Effector memory CD8-positive, alpha-beta T cell (primary cell): ENCODE measurements around the gene C3orf33.
"Not testable (repeated sequence)": the region's sequence is repeated elsewhere in the genome, so short reads cannot be mapped to it uniquely, and the experiment has no call there.

Experiments used
- ATAC-seq: fragments of 150-1000 bp; cut with Tn5 transposase; replicated peaks from 2 replicates; pipeline ENCODE4 v1.10.0; 2021; ENCODE audit warnings: mild to moderate bottlenecking, moderate library complexity
- DNase-seq, 3 experiments: peaks; one replicate each; pipeline ENCODE4 v3.0.0; 2021
- H3K27ac Mint-ChIP-seq, 2 donors: one replicate each; pipeline ENCODE4 v1.8.0; 2022; ENCODE audit warnings: mild to moderate bottlenecking in 2 of 2, mixed read lengths in 2 of 2, moderate library complexity in 2 of 2
- H3K27me3 Mint-ChIP-seq, 2 donors: one replicate each; pipeline ENCODE4 v1.8.0; 2022; ENCODE audit warnings: mixed read lengths in 2 of 2
- H3K36me3 Mint-ChIP-seq: one replicate; pipeline ENCODE4 v1.8.0; 2022; ENCODE audit warnings: mild to moderate bottlenecking, moderate library complexity, mixed read lengths; ENCODE audit not compliant: insufficient read depth
- H3K4me1 Mint-ChIP-seq, 2 donors: one replicate each; pipeline ENCODE4 v1.8.0; 2022; ENCODE audit warnings: low read depth in 2 of 2, mixed read lengths in 2 of 2
- H3K4me3 Mint-ChIP-seq, 2 donors: one replicate each; pipeline ENCODE4 v1.8.0; 2022; ENCODE audit warnings: mild to moderate bottlenecking in 2 of 2, mixed read lengths in 2 of 2, moderate library complexity in 2 of 2
- H3K9me3 Mint-ChIP-seq, 2 donors: one replicate each; pipeline ENCODE4 v1.8.0; 2022; ENCODE audit warnings: mixed read lengths in 2 of 2
- total RNA-seq, 9 experiments: gene quantifications; one replicate each; lab custom pipeline; 2026; lab: John Stamatoyannopoulos, UW

The C3orf33 gene, protein sequence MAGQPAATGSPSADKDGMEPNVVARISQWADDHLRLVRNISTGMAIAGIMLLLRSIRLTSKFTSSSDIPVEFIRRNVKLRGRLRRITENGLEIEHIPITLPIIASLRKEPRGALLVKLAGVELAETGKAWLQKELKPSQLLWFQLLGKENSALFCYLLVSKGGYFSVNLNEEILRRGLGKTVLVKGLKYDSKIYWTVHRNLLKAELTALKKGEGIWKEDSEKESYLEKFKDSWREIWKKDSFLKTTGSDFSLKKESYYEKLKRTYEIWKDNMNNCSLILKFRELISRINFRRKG
- total RNA-seq = 0.50 to 1.9 (median 1.4) reads per million in 9 experiments

DNA sequence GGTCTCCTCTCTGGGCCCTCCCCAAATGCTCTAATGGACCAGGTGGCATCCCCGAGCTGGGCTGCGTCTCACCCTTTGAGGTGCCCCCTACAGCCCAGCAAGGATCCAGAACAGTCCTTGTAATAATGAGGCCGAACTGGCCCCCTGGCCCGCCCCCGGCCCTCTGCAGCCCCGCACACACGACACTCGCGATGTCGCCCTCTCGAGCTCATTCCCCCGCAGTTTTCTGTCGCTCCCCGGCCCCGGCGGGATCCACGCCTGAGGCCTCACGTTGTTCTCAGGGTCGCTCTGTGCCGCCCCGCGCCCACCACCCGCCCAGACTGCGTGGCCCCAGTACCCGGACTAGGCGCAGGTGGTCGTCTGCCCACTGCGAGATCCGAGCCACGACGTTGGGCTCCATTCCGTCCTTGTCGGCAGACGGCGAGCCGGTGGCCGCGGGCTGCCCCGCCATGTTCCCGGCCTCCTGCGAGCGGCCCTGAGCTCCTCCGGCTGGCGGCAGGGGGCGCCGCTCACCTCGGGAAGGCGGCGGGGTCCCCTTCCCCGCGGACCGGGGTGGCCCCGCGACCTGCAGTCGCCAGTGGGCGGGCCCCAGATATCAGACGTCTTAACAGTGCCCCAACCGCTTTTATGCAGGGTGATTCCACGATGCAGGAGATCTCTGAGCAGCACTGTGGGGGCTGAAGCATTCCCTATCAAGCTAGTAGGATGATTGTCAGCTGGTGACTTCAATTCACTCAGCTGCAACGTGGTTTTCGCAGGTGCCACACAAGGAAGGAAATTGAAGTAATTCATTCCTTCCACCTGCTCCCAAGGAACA is at the start of gene C3orf33:
TSS of gene C3orf33 (minus strand) at position 477 of the 817 bp plus-strand sequence. CDS start at position 451, 26 bp downstream.
- Mint-ChIP-seq H3K36me3 (peaks cover 7% of the 10 kb centered on the region), H3K9me3 (no peaks in the 10 kb centered on the region), H3K27me3 (peaks cover 0 to 15% of the 10 kb centered on the region in 2 donors), H3K27ac (peak within 1 kb of the TSS; percentile 81 to 94), H3K4me3 (peak within 1 kb of the TSS; percentile 83 to 88), H3K4me1 (peaks cover 5 to 18% of the 10 kb centered on the region in 2 donors)
- DNase-seq (peak; percentile 68 to 77 (median 74)), ATAC-seq (peak; percentile 96)

GRCh38 chr3:155854141-155854940 is 48.3 kb upstream of the C3orf33 start, which contains the start of gene SLC33A1:
Gene SLC33A1 (minus strand): TSS chr3:155854427. CDS start chr3:155853997, 430 bp downstream.
- peak; percentile 88 for ATAC-seq
- peak within 1 kb of the TSS; percentile 96 to 98 for H3K27ac Mint-ChIP-seq
- no peaks in the 10 kb centered on the region for H3K9me3 Mint-ChIP-seq
- peaks cover 22% of the 10 kb centered on the region for H3K36me3 Mint-ChIP-seq
- DNase-seq = peak; percentile 97 to 99 (median 99)
- peaks cover 30 to 33% of the 10 kb centered on the region in 2 donors for H3K4me1 Mint-ChIP-seq
- H3K4me3 Mint-ChIP-seq = peak within 1 kb of the TSS; percentile 94 to 98
- H3K27me3 Mint-ChIP-seq = no peaks in the 10 kb centered on the region

- Mint-ChIP-seq H3K9me3 (no peaks in the 10 kb centered on the region), H3K4me1 (peaks cover 36 to 38% of the 10 kb centered on the region in 2 donors), H3K36me3 (peaks cover 22% of the 10 kb centered on the region), H3K4me3 (peak overlapping the region; percentile 94 to 98), H3K27me3 (no peaks in the 10 kb centered on the region), H3K27ac (peak overlapping the region; percentile 96 to 98)
- DNase-seq = peak; percentile 4 to 17 (median 9)
- no peak for ATAC-seq
Measured at GRCh38 chr3:155853214-155854140, 47.4 kb upstream of the C3orf33 start.

GRCh38 chr3:155852341-155852740 is 46.3 kb upstream of the C3orf33 start:
- H3K9me3 Mint-ChIP-seq = no peaks in the 10 kb centered on the region
- ATAC-seq (no peak), DNase-seq (no peak)
- H3K27me3 Mint-ChIP-seq = no peaks in the 10 kb centered on the region
- peaks cover 42 to 46% of the 10 kb centered on the region in 2 donors for H3K4me1 Mint-ChIP-seq
- peaks cover 29% of the 10 kb centered on the region for H3K36me3 Mint-ChIP-seq
- H3K4me3 Mint-ChIP-seq = peak overlapping the region; percentile 94 to 98
- H3K27ac Mint-ChIP-seq = peak overlapping the region; percentile 96 to 98

- Mint-ChIP-seq H3K4me3 (peak overlapping the region; percentile 55 to 57), H3K4me1 (peaks cover 50 to 58% of the 10 kb centered on the region in 2 donors), H3K27ac (peak overlapping the region in 1 of 2 donors; percentile 55), H3K36me3 (peaks cover 31% of the 10 kb centered on the region)
- H3K27me3 Mint-ChIP-seq, DNase-seq, ATAC-seq, H3K9me3 Mint-ChIP-seq: not testable (repeated sequence)
Measured at GRCh38 chr3:155849404-155849803, 43.3 kb upstream of the C3orf33 start.

DNA sequence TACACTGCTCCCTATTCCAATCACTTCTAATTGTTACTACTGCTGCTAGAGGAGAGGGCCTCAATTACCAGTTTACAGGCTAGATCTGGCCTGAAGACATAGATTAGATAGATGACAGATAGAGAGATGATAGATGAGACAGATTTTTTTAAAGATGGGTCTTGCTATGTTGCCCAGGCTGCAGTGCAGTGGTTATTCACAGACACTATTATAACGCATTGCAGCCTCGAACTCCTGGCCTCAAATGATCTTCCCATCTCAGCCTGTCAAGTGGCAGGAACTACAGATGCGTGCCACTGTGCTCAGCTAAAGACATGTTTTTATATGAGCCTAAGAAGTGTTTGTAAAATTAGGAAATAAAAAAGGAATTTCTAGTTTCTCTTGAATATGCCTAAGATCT is 41.9 kb upstream of the C3orf33 start:
- H3K27ac Mint-ChIP-seq = no peak overlapping the region
- ATAC-seq (no peak), DNase-seq (no peak)
- peak overlapping the region in 1 of 2 donors; percentile 1 for H3K4me3 Mint-ChIP-seq
- H3K4me1 Mint-ChIP-seq = peaks cover 41 to 59% of the 10 kb centered on the region in 2 donors
- H3K9me3 Mint-ChIP-seq = no peaks in the 10 kb centered on the region
- H3K27me3 Mint-ChIP-seq = no peaks in the 10 kb centered on the region
- peaks cover 19% of the 10 kb centered on the region for H3K36me3 Mint-ChIP-seq

GRCh38 chr3:155846119-155846518 is 40.0 kb upstream of the C3orf33 start:
- Mint-ChIP-seq H3K36me3 (peaks cover 19% of the 10 kb centered on the region), H3K9me3 (no peaks in the 10 kb centered on the region), H3K4me1 (peaks cover 27 to 46% of the 10 kb centered on the region in 2 donors), H3K27me3 (no peaks in the 10 kb centered on the region), H3K27ac (no peak overlapping the region), H3K4me3 (peak overlapping the region; percentile 21 to 46)
- ATAC-seq (no peak), DNase-seq (no peak)

DNA sequence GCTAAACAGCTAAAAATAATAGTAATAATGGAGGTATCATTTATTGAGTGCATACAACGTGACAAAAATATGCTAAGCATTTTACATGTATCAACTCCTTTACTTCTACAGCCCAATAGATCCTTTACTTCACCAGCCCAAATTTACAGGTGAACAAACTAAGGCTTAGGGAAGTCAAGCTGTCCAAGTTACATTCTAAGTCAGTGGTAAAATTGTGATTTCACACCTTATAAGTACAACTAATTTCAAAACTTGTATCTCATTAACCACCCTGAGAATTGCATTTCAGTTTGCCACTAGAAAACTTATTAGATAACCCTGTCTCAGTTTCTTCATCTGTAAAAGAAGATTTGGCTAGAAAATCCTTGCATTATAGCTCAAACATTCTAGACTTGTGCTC is 37.5 kb upstream of the C3orf33 start:
- no peaks in the 10 kb centered on the region for H3K27me3 Mint-ChIP-seq

DNA sequence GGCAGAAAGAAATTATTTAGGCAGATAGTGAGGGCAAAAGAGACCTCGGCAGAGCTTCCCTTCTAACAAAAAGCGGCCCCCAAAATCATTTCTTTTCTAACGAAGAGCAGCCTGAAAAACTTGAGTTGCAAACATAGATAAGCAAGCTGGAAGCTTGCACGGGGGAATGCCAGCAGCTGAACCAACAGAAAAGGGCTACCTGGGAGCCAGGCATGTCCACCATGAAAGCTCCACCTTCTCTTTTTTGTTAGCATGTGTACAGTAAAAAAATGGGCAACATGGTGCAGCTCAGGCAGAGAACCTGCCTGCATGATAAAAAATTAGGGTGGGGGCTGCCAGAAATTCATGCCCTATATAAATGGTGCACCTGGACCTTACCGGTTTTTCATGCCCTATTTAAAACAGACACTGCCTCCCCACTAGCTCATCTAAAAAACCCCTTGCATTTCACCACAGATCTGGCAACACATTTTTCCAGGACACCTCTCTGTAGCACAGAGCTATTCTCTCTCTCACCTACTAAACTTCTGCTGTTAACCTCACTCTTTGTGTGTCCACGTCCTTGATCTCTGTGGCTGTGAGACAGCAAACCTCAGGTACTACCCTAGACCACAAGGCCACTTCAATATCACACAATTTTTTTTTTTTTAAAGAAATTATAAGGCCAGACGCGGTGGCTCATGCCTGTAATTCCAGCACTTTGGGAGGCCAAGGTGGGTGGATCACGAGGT is 29.4 kb upstream of the C3orf33 start:
- H3K27ac Mint-ChIP-seq = peak overlapping the region in 1 of 2 donors; percentile 17
- H3K4me3 Mint-ChIP-seq = no peak overlapping the region
- peak; percentile 93 for ATAC-seq
- peaks cover 3 to 12% of the 10 kb centered on the region in 2 donors for H3K4me1 Mint-ChIP-seq
- DNase-seq = peak in 2 of 3 experiments; percentile 3 to 4
- no peaks in the 10 kb centered on the region for H3K9me3 Mint-ChIP-seq
- no peaks in the 10 kb centered on the region for H3K27me3 Mint-ChIP-seq
- H3K36me3 Mint-ChIP-seq = peaks cover 36% of the 10 kb centered on the region

More for the DNA sequence above, 37.5 kb upstream of the C3orf33 start:
- ATAC-seq = no peak
- peak overlapping the region; percentile 38 to 72 for H3K27ac Mint-ChIP-seq
- no peak for DNase-seq
- no peak overlapping the region for H3K4me3 Mint-ChIP-seq
- no peaks in the 10 kb centered on the region for H3K9me3 Mint-ChIP-seq
- peaks cover 21 to 37% of the 10 kb centered on the region in 2 donors for H3K4me1 Mint-ChIP-seq
- peaks cover 22% of the 10 kb centered on the region for H3K36me3 Mint-ChIP-seq

- not testable (repeated sequence) for H3K27ac Mint-ChIP-seq, H3K4me1 Mint-ChIP-seq, H3K9me3 Mint-ChIP-seq, ATAC-seq, H3K27me3 Mint-ChIP-seq, H3K4me3 Mint-ChIP-seq, DNase-seq
- peaks cover 46% of the 10 kb centered on the region for H3K36me3 Mint-ChIP-seq
Measured at GRCh38 chr3:155828490-155829098, 22.5 kb upstream of the C3orf33 start.

DNA sequence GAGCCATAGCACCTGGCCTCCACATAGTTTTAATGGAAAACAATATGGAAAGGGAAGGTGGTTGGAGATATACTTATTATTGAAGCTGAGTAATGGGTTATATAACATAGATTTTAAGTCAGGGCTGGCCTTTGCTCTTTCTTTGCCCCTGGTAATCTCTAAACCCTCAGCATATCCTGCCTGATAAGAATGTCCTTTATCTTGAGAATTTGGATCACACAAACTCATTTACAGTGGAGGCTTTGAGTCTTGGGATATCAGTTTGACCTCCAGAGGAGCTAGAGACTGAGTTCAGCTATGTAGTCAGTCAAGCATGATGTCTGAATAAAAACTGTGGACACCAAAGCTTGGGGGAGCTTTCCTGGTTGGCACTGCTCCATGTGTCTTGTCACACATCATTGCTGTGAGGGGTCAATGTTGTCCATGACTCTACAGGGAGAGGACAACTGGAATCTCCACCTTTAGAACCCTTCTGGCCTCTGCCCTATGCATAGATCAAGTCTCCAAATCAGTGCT is 9.0 kb upstream of the C3orf33 start:
- H3K27me3 Mint-ChIP-seq = peaks cover 0 to 2% of the 10 kb centered on the region in 2 donors
- no peaks in the 10 kb centered on the region for H3K9me3 Mint-ChIP-seq

More for the DNA sequence above, 9.0 kb upstream of the C3orf33 start:
- no peaks in the 10 kb centered on the region for H3K36me3 Mint-ChIP-seq
- no peaks in the 10 kb centered on the region for H3K4me1 Mint-ChIP-seq
- no peak for DNase-seq
- no peak overlapping the region for H3K4me3 Mint-ChIP-seq
- H3K27ac Mint-ChIP-seq = no peak overlapping the region
- no peak for ATAC-seq
